GM21390 (cell line): Measurements from ENCODE around the gene PEX7.
A peak's percentile ranks its signal among the peaks of the same experiment; 100 is the strongest.
"Not testable (repeated sequence)": the region's sequence is repeated elsewhere in the genome, so short reads cannot be mapped to it uniquely, and the experiment has no call there.

Experiments used
- ATAC-seq: cut with Tn5 transposase; IDR thresholded peaks from one replicate; pipeline ENCODE4 v1.9.1; 2021; ENCODE audit not compliant: unreplicated experiment

The PEX7 gene

DNA sequence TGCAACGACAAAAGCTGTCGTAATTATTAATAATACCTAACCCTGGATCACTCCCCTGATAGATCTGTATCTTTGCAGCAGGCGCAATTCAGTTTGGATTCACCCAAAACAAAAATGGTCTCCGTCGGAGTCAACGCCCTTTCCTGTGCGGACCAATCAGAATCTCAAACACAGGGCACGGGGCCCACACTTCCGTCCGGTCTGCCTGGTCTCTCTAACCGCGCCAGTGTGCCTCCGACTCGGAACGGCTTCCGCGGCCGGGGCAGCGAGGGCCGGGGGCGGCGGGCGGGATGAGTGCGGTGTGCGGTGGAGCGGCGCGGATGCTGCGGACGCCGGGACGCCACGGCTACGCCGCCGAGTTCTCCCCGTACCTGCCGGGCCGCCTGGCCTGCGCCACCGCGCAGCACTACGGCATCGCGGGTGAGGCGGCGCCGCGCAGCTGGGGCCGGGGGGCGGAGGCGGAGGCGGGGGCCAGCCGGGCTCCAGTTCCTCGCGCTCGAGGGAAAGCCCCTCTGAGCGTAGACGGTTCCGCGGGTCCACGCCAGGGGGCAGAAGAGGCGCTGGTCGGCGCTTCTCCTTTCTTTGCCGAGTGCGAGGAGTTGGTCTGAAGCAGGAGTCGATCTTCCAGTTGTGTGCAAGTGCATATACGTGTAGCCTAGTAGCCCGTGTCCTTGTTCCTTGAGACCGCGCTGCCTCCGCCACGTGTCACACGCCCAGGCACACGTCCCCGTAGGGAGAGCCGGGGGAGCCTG is at the start of gene PEX7:
PEX7 (plus strand) TSS at position 217 of the 752 bp plus-strand sequence; CDS start at position 291, 74 bp downstream.
- ATAC-seq = peak; percentile 98

DNA sequence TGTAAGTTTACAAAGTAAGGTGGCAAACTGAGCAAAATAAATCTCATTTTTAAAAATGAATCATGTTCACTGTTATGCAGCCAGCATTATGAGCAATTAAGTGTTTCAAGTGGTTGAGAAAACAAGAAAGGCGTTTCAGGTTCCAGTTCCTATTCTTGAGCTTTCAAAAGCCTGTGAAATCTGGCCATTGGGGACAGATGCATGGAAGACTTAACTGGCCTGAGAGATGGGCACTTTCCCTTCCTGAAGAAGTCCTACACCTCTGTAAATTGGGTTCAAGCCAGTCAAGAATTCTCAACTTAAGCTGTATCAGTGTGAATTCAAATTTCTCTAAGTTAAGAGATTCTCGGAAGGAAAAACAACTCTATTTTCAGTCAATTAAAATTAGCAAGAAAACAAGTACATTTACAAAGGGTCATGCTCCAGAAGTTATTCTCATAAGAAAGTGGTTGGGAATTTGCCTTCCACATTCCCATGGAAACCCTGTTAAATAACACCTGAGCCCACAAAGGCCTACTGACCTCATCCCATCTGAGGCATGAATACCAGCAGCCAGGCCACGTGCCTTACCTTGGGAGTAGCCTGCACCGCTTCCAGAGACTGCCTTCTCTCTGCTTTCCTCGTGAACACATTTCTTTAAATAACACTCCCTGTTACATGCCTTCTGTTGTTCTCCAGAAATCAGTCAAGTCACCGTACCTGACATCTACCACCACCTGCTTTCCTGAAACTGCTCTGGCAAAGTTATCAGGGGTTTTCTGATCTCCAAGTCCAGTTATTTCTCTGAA is 49.5 kb upstream of the PEX7 start:
- ATAC-seq = peak; percentile 78

GRCh38 chr6:136773473-136773796 is 49.0 kb upstream of the PEX7 start:
- no peak for ATAC-seq

- ATAC-seq = no peak
Measured at GRCh38 chr6:136774228-136775041, 48.0 kb upstream of the PEX7 start.

- no peak for ATAC-seq
Measured at GRCh38 chr6:136775081-136775480, 47.3 kb upstream of the PEX7 start.

DNA sequence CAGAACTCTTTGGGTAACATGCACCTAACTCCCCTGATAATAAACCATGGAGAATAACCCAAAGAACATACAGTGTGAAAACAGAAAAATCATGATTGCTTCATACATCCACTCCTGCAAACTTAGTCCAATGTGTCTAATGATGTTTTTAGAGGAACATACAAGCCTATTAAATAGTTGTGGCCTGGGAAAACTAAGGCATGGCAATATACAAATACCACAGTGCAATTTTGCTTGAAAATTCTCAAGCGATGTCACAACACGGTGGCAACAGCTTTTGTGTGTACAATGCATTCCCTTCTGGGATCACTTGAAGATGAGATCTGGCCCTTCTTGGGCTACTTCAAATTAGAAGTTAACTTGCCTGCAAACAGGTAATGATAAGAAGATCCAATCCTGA is 46.8 kb upstream of the PEX7 start:
- no peak for ATAC-seq

DNA sequence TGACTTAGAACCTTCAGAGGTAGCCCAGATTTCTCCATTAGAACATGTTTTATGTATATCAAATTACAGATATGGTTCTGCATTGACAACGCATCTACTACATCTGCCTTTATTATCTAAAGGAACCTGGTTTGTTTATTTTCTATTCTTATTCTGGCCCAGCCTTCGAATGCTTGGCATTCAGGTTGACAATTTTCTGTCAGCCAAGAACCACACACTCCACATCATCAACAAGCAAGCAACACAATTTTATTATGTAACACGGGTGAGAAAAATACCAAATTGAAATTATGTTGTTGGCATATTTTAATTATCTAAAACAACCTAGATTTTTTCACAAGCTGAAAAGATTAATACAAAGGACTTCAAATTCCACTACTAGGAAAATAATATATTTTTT is 44.7 kb upstream of the PEX7 start:
- no peak for ATAC-seq

- no peak for ATAC-seq
Measured at GRCh38 chr6:136779682-136780081, 42.7 kb upstream of the PEX7 start.

DNA sequence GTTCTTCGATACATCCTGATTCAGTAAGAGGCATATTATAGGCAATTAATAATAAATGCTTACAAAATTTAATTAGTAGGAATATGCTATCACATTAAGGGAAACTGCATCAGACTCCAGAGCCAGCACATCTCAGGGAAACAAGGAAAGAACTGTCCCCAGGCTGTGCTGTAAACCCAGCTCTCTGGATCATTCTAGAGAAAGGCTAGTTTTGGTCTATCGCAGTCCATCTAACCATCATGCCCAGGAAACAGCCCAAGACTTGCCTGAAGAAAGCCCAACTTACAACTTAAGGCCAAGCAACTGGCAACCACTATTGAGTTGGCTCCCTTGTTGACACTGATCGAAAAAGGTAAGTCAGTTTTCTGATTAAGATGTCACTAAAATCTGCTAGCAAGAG is 41.4 kb upstream of the PEX7 start:
- no peak for ATAC-seq

DNA sequence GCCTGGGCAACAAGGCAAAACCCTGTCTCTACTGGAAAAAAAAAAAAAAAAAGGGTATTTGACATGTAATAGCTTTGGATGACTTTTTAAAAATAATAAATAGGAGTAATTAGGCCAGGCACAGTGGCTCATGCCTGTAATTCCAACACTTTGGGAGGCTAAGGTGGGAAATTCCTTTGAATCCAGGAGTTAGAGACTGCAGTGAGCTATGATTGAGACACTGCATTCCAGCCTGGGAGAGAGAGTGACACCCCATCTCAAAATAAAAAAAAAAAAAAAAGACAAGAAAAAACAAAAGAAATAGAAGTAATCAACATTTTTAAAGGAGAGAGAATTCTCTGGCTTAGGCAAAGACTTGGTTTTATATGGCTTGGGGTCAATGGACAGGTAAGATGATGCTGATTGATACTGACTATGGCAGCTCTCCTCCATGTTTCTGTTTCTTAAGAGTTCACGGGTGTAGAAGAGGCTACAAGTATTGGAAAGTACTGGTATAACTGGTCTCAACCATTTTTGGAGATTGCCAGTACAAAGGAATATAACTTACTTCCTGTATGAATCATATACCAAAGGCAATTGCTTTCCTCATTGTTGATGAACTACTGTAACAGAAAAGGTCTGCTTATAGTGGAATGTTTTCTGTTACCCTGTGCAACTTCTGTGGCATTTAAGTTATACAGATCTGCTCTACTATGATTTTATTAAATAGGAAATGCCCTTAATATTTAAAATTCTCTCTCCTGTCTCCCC is 40.2 kb upstream of the PEX7 start:
- ATAC-seq = no peak

DNA sequence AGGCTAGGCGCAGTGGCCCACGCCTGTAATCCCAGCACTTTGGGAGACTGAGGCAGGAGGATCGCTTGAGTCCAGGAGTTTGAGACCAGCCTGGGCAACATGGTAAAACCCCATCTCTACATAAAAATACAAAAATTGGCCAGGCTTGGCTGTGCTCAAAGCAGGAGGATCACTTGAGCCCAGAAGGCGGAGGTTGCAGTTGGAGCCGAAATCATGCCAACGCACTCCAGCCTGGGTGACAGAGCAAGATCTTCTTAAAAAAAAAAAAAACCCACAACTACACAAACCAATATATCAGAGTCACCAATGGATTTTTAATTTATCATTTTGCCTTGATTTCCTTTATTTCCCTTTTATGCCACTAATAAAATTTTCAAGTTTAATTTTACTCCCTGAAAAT is 39.4 kb upstream of the PEX7 start:
- ATAC-seq = no peak

DNA sequence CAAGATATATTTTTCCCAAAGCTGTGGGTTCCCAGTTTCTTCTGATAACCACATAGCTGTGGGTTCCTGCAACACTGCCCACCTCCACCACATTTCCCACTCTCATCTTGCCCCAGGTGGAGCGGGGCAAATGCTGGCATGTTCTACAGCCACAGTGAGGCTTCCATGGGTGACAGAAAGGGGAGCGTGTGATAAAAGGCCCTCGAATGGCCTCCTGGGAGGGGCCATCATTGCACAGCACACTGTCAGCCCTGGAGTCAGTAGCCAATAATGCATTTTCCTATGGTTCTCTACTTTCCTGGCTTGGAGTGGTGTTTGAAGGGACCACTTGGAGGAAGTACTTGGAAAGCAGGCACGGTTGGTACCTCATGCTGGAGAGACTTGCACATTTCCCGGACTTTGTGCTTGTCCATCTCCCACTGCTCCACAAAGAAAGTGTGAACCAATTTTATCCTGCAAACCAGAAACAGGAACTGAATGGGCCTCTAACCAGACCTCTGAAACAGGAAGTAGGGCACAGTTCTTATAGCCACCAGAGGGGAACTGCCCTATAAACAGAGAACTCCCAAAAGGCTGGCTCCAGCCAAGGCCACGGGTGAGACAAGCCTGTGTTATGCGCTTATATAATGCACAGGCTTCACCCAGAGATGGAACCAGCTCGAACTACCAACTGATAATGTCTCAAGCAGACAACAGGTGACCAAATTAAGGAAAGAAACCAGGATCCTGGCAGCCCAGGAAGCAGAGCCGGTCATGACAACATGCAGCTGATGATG is 38.7 kb upstream of the PEX7 start:
- peak; percentile 63 for ATAC-seq

DNA sequence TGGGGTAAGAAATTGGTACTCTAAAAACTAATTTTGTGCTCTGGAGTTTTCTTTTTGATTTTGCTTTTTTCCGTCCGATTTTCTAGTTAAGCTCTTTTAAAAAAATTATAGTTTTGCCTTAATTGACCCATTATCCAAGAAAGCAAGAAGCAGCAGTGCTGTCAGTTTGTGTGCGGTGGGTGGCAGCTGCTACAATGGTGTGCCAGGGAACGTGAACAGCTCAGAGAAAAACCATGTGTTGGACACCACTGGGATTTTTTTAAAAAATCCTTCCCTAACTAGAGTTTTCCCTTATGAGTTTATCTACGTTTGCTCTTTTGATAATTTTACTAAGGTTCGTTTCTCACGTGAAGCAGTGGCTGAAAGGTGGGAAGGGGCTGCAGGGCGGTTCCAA is 38.1 kb upstream of the PEX7 start:
- no peak for ATAC-seq

DNA sequence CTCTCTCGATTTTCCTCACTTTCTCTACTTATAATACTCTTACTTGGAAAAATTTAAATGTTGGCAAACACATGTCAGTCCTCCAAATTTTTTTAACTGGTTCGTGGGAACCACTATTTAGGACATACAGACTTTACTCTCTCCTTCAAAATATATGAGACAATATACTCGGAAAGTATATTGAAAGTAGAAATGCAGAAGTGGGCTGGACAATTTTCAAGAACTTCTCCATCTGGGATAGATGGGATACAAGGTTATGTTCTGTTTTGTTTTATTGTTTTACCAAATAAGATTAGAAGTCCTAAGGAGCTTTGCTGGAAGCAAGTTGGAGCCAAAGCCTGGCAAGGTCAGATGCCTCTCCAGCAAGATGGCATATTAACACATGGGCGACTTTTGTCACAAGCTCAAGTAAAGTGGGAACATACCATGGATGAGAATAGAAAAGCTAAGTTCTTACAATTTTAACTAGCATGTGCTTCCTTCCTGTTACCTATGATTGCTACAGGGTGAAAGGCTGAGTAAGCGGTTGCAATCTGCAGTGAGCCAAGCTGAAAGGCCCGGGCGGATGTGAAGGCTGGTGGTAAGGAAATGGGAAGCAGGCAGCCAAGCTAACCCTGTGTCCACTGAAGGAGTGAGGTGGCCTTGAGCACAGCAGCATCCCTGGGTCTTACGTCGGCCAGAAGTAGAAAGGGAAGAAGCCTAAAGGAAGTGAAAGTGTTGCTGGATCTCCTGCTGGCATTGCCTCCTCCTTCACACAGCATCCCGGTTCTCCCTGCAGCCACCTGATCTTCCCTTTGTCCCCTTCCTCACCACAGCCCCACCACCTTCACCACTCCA is 37.3 kb upstream of the PEX7 start:
- ATAC-seq = peak; percentile 44

DNA sequence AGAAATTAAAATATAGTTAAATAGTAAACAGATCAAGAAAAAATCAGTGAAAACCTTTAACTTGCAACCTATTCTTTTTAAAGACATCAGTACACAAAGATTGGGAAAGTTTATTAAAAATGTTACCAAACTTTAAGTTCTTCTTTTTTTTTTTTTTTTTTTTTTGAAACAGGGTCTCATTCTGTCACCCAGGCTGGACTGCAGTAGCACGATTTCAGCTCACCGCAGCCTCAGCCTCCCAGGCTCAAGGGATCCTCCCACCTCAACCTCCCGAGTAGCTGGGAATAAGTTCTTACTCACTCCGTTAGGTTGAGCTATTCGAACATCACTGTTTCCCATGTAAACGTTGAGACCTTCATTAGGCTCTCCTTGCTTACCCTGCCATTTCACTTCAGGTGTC is 35.7 kb upstream of the PEX7 start:
- ATAC-seq = no peak

- ATAC-seq = no peak
Measured at GRCh38 chr6:136787726-136788068, 34.7 kb upstream of the PEX7 start.

DNA sequence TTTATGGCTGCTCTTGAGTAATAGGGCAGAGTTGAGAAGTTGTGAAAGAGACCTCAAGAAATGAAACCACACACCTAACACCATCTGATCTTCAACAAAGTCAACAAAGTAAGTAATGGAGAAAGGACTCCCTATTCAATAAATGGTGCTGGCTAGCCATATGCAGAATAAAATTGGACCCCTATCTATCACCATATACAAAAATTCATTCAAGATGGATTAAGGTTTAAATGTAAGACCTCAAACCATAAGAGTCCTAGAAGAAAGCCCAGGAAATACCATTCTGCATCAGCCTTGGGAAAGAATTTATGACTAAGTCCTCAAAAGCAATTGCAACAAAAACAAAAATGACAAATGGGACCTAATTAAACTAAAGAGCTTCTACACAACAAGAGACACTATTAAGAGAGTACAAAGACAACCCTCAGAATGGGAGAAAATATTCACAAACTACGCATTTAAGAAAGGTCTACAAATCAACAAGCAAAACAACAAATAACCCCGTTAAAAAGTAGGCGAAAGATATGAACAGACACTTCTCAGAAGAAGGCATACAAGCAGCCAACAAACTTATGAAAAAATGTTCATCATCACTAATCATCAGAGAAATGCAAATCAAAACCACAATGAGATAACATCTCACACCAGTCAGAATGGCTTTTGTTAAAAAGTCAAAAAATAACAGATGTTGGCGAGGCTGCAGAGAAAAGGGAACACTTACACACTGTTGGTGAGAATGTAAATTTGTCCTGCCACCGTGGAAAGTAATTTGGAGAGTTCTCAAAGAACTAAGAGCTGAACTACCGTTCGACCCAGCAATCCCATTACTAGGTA is 34.1 kb upstream of the PEX7 start:
- no peak for ATAC-seq

GRCh38 chr6:136789440-136789839 is 33.0 kb upstream of the PEX7 start:
- ATAC-seq = not testable (repeated sequence)
